ENCODE results near the gene TNFRSF25. TPM values are rescaled to one million over a fixed set of nuclear protein-coding genes. Genes with fewer than 3 reads are reported as not detected.

Gene TNFRSF25
- total and polyA plus RNA-seq, 2 donors from 2014 or later: 7.6 to 13.8 TPM

DNA sequence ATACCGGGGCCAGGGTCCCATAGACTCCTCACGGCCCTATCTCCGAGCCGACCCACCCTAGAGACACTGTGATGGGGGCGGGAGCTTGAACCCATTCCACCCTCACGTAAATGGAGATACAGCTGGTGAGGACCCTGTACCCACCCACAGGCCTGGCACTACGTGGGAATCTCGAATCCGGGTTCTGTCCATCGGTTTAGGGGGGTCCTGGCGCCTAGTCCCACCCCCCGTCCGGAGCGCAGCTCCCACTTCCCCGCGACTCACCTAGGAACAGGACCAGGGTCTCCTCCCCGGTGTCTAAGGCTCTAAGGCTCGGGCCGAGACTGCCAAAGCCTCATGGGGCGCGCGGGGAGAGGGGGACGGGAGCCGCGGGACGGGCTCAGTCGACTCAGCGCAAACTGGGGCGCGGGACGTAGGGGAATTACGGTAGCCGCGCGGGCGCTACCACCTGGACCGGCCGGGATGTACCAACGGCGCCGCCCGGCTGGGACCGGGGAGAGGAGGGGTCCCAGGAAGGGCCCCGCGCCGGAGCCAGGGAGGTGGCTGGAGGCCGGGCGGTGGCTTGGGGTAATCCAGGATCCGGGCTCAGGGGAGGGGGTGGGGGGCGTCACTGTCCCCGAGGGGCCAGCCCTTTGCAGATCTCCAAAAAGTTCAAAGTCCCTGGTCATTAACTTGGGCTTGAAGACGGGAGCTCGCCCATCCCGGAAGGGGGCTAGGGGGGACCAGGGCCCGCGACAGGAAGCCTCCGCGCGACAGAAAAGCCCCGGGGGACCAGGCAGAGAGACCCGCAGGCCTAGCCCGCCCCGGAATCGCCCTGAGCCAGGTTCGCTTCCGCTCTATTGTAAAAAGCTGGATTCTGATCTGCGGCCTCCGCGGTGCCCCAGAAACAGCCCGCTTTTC, 24.5 kb upstream of the TNFRSF25 start:
- peak overlapping the region; percentile 28 to 63 for H3K27ac ChIP-seq (ENCODE audit: low read depth in 2 of 2, low read length in 2 of 2)
- intact Hi-C loops (cut with DNase I): no loop called here
- peak overlapping the region in 1 of 3 donors; percentile 78 for H3K9ac ChIP-seq (ENCODE audit: low read length in 3 of 3)
- H3K9me3 ChIP-seq (ENCODE audit: control insufficient read depth in 2 of 3, insufficient read depth in 1 of 3, low read length in 3 of 3): no peaks in the 10 kb centered on the region
- H3K27me3 ChIP-seq (ENCODE audit: control insufficient read depth, insufficient read depth, low read length): no peaks in the 10 kb centered on the region
- peak overlapping the region; percentile 33 to 73 (median 69) for H3K4me3 ChIP-seq (ENCODE audit: low read length in 3 of 3)
- FAIRE-seq: no peak
- peaks cover 0 to 22% (median 0%) of the 10 kb centered on the region in 3 donors for H3K4me1 ChIP-seq (ENCODE audit: control insufficient read depth in 2 of 3, insufficient read depth in 2 of 3, low read depth in 1 of 3, low read length in 3 of 3)
- no peaks in the 10 kb centered on the region for H3K36me3 ChIP-seq (ENCODE audit: control insufficient read depth in 2 of 3, insufficient read depth in 3 of 3, low read length in 3 of 3)
- peak; percentile 85 to 90 (median 88) for DNase-seq
- TF ChIP-seq, protein P1, sequence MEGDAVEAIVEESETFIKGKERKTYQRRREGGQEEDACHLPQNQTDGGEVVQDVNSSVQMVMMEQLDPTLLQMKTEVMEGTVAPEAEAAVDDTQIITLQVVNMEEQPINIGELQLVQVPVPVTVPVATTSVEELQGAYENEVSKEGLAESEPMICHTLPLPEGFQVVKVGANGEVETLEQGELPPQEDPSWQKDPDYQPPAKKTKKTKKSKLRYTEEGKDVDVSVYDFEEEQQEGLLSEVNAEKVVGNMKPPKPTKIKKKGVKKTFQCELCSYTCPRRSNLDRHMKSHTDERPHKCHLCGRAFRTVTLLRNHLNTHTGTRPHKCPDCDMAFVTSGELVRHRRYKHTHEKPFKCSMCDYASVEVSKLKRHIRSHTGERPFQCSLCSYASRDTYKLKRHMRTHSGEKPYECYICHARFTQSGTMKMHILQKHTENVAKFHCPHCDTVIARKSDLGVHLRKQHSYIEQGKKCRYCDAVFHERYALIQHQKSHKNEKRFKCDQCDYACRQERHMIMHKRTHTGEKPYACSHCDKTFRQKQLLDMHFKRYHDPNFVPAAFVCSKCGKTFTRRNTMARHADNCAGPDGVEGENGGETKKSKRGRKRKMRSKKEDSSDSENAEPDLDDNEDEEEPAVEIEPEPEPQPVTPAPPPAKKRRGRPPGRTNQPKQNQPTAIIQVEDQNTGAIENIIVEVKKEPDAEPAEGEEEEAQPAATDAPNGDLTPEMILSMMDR (IDR thresholded peaks at IDR 0.05; ENCODE audit: borderline replicate concordance, extremely low read depth, insufficient read depth): no peak

DNA sequence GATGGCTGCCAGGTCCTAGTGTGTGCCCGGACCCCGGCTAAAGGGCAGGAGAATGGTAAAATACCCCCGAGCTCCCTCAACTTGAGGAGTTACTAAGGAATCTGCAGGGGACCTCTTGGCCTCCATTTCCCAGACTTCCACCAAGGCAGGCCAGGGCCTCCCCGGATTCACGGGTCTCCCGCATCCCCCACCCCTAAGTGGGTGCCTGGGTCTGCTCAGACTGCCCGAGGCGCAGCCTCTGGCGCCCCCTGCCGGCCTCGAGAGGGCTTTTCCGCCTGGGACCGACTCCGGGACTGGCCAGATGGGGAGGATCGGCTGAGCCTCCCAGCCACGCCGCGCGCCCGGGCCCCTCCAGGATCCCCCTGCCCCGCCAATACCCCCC, 23.8 kb upstream of the TNFRSF25 start:
- FAIRE-seq: no peak
- H3K27me3 ChIP-seq (ENCODE audit: control insufficient read depth, insufficient read depth, low read length): no peaks in the 10 kb centered on the region
- H3K36me3 ChIP-seq (ENCODE audit: control insufficient read depth in 2 of 3, insufficient read depth in 3 of 3, low read length in 3 of 3): no peaks in the 10 kb centered on the region
- intact Hi-C loops (cut with DNase I): no loop called here
- H3K4me1 ChIP-seq (ENCODE audit: control insufficient read depth in 2 of 3, insufficient read depth in 2 of 3, low read depth in 1 of 3, low read length in 3 of 3): peaks cover 0 to 22% (median 0%) of the 10 kb centered on the region in 3 donors
- H3K4me3 ChIP-seq (ENCODE audit: low read length in 3 of 3): peak overlapping the region in 2 of 3 donors; percentile 33 to 73
- DNase-seq: peak in 4 of 5 donors; percentile 83 to 91 (median 88)
- TF ChIP-seq, protein P1 (IDR thresholded peaks at IDR 0.05; ENCODE audit: borderline replicate concordance, extremely low read depth, insufficient read depth): peak; percentile 77
- no peak overlapping the region for H3K27ac ChIP-seq (ENCODE audit: low read depth in 2 of 2, low read length in 2 of 2)
- H3K9me3 ChIP-seq (ENCODE audit: control insufficient read depth in 2 of 3, insufficient read depth in 1 of 3, low read length in 3 of 3): no peaks in the 10 kb centered on the region
- peak overlapping the region in 1 of 3 donors; percentile 29 for H3K9ac ChIP-seq (ENCODE audit: low read length in 3 of 3)

DNA sequence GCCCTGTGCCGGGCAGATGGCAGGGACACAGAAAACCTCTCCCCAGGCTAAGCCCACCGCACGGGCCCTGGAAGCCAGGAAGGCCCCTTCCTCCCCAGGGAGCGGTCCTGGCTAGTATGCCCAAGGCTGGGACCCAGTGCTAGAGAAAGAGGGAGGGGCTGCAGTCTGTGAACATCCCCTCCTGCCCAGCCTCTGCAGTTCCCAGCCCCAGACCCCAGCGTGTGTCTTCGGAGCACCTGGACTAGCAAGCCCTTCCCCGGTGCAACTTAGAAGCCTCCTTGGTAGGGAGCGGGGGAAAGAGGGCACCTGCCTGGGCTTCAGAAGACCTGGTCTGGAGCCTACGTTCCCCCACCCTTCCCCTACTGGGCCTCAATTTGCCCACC, 23.4 kb upstream of the TNFRSF25 start:
- TF ChIP-seq, protein P1 (IDR thresholded peaks at IDR 0.05; ENCODE audit: borderline replicate concordance, extremely low read depth, insufficient read depth): no peak
- no peak overlapping the region for H3K9ac ChIP-seq (ENCODE audit: low read length in 3 of 3)
- H3K27me3 ChIP-seq (ENCODE audit: control insufficient read depth, insufficient read depth, low read length): no peaks in the 10 kb centered on the region
- H3K36me3 ChIP-seq (ENCODE audit: control insufficient read depth in 2 of 3, insufficient read depth in 3 of 3, low read length in 3 of 3): no peaks in the 10 kb centered on the region
- no peaks in the 10 kb centered on the region for H3K9me3 ChIP-seq (ENCODE audit: control insufficient read depth in 2 of 3, insufficient read depth in 1 of 3, low read length in 3 of 3)
- H3K27ac ChIP-seq (ENCODE audit: low read depth in 2 of 2, low read length in 2 of 2): no peak overlapping the region
- intact Hi-C loops (cut with DNase I): no loop called here
- FAIRE-seq (no peak), DNase-seq (no peak)
- peaks cover 0 to 22% (median 0%) of the 10 kb centered on the region in 3 donors for H3K4me1 ChIP-seq (ENCODE audit: control insufficient read depth in 2 of 3, insufficient read depth in 2 of 3, low read depth in 1 of 3, low read length in 3 of 3)
- no peak overlapping the region for H3K4me3 ChIP-seq (ENCODE audit: low read length in 3 of 3)
